NCI-H1694 treated with DMSO at 0.1 percent for 48 hours (cell line): ENCODE data around the gene MIPOL1.
"Not testable (repeated sequence)": the region's sequence is repeated elsewhere in the genome, so short reads cannot be mapped to it uniquely, and the experiment has no call there.

Experiments used
- DNase-seq: peaks from one replicate; lab custom pipeline; 2025; lab: John Stamatoyannopoulos, UW

MIPOL1 gene

DNA sequence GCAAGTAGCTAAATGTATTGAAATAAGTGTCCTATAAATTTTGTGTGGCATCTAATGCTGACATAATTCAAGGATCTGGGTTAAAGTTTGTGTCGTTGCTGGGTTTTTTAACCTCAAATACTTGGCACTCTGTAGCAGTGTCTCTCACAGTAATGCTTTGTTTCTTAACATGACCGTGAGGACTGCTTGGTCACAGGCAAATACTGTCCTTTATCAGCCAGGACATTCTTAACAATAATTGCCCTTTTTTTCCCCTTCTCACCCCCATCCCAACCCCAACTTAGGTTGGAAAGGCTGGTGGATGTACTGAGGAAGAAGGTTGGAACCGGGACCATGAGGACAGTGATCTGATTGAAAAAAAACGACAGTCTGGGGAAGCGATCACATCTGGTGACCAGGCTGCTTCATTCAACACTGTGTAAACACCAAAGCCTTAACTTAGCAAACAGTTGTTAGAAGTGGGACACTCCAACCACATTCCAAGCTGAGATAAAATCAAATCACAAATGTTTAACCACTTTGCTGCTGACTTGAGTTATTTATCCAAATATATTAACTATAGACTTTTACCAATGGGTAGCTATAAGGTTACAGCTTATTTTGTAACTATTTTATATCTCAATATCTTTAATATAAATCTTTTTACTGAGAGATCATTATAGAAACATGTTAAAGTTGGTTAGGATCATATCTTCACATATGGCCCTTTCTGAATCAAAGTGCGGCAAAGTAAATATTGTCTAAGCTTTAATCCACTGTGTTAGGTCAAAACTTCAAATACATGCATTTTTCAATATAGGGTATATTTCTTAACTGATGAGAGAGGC lies 349.1 kb downstream of the MIPOL1 start:
- peak; percentile 10 for DNase-seq

DNA sequence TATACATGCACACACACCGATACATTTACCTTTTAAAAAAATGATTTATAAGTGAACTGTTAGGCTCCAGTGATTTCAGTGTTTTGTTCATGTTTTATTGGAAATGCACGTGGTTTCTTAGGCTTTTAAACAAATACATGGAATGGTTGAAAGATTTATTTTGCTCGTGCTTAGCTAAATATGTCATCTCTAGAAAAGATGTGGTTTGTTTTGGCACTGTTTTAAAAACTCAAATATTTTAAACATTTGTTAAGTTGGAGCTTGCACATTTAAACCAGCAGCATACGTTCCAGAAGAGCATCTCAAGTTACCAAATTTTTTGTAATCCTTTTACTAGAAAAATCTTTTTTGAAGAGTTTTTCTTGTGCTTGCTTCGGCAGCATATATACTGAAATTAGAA lies 352.8 kb downstream of the MIPOL1 start:
- DNase-seq, result no peak

DNA sequence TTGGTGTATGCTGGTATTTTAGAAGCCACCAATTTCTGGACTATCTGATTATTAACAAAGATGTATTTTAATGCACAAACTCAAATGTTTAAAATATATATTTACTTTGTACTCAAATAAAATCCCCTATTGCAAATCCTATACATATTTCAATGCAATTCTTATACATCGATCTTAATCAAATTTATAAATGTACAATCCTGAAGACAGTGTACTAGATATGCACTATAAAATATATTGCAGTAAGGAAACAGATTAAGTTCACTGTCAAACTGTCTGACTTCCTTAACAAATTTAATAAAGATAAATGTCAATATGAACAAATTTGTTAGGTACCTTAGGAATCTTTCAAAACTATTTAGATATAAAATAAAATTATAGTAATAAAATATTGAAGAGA lies 353.4 kb downstream of the MIPOL1 start:
- no peak for DNase-seq

- DNase-seq, result no peak
Observed at GRCh38 chr14:37553935-37554550, 356.3 kb downstream of the MIPOL1 start.

DNA sequence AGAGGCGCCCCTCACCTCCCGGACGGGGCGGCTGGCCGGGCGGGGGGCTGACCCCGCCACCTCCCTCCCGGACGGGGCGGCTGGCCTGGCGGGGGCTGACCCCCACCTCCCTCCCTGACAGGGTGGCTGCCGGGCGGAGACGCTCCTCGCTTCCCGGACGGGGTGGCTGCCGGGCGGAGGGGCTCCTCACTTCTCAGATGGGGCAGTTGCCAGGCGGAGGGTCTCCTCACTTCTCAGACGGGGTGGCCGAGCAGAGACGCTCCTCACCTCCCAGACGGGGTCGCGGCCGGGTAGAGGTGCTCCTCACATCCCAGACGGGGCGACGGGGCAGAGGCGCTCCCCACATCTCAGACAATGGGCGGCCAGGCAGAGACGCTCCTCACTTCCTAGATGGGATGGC lies 357.9 kb downstream of the MIPOL1 start:
- DNase-seq, result not testable (repeated sequence)

- no peak for DNase-seq
Observed at GRCh38 chr14:37558740-37559139, 361.0 kb downstream of the MIPOL1 start.

DNA sequence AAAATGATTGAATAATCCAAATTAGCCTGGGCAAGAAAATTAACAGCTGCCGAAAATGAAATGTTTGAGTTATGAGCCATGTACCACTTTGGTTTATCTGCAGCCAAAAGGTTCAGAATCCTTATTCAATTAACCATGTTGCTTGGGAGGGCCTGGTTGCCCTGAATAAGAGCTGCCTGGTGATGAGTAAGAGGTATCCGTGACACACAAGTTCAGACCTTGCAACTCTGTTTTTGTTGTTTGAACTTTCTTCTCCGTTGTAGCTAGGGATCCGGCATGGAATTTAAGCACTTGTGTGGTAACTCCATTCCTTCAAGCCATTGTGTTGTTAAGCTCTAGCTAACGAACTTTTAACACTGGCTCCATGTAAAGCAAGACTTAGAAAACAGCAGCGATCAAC lies 361.6 kb downstream of the MIPOL1 start:
- no peak for DNase-seq

GRCh38 chr14:37563189-37563588 lies 365.5 kb downstream of the MIPOL1 start:
- DNase-seq, result no peak

GRCh38 chr14:37565550-37565949 lies 367.8 kb downstream of the MIPOL1 start:
- peak; percentile 40 for DNase-seq

- DNase-seq, result no peak
Observed at GRCh38 chr14:37566811-37567371, 369.2 kb downstream of the MIPOL1 start.

DNA sequence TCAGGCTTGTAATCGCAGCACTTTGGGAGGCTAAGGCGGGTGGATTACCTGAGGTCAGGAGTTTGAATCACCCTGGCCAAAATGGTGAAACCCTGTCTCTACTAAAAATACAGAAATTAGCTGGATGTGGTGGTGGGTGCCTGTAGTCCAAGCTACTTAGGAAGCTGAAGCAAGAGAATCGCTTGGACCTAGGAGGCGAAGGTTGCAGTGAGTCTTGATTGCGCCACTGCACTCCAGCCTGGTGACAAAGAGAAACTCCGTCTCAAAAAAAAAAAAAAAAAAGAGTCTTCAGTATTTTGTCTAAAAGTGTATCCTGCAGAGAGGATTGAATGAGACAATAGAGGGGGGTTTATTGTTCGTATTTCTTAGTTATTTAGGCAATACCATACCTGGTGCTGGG lies 372.0 kb downstream of the MIPOL1 start:
- no peak for DNase-seq

DNA sequence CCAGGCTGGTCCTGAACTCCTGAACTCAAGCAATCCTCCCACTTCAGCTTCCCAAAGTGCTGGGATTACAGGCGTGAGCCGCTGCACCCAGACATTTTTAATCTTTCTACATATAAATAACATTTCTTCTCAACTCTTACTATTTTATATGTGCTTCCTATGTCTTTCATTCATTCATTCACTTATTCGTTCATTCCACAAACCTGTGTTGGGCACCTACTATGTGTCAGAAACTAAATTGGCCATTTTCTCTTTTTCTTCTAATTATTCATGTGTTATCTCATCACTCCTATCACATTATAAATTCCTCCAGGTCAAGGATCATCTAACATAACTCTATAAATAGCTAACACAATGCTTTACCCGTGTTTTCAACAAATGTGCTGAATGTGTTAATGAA lies 373.7 kb downstream of the MIPOL1 start:
- no peak for DNase-seq

GRCh38 chr14:37573356-37573755 lies 375.6 kb downstream of the MIPOL1 start:
- no peak for DNase-seq

GRCh38 chr14:37579274-37579673 lies 381.5 kb downstream of the MIPOL1 start:
- DNase-seq, result no peak

GRCh38 chr14:37580146-37580545 lies 382.4 kb downstream of the MIPOL1 start:
- no peak for DNase-seq

GRCh38 chr14:37583358-37584210 lies 385.8 kb downstream of the MIPOL1 start:
- peak; percentile 9 for DNase-seq

DNA sequence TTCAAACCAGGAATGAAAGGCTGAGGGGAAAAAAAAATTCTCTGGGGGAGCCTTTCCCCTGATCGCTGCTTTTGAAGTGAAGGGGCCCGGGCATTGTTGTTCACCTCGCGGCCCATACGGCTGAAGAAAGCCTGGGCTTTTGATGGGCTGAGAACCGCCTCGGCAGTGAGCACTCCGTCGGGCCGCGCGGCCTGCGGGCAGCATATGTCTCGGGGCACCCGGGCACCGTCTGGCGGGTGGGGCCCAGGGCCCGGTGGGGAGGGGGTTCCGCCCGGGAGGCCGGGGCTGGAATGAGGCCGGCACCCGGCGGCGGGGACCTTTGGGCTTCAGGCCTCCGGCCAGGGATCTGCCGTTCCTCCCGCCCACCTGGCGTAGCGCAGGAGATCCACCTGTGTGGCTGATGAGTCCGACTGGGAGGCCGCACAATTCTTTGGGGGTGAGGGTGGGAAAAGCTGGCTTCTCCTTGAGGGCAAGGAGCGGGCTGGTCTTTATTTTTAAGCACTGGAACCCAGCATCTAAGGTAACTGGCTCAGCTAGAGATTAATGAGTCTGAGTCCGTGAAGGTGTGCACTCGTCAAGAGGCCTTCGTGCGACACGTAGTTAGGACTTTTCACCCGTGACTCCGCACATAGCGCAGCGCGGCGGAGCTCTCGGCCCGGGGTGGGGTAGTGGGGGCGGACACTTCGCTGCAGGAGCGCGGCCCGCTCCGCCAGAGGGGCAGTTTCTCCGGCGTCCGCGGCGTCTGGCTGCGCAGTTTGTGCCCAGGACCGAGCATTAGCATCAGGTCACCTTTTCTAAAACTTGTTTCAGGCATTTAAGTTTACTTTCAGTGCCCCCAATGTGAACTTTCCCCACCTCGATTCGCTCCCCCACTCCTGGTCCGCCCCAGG lies 386.7 kb downstream of the MIPOL1 start:
- no peak for DNase-seq

- no peak for DNase-seq
Observed at GRCh38 chr14:37585101-37585511, 387.4 kb downstream of the MIPOL1 start.

DNA sequence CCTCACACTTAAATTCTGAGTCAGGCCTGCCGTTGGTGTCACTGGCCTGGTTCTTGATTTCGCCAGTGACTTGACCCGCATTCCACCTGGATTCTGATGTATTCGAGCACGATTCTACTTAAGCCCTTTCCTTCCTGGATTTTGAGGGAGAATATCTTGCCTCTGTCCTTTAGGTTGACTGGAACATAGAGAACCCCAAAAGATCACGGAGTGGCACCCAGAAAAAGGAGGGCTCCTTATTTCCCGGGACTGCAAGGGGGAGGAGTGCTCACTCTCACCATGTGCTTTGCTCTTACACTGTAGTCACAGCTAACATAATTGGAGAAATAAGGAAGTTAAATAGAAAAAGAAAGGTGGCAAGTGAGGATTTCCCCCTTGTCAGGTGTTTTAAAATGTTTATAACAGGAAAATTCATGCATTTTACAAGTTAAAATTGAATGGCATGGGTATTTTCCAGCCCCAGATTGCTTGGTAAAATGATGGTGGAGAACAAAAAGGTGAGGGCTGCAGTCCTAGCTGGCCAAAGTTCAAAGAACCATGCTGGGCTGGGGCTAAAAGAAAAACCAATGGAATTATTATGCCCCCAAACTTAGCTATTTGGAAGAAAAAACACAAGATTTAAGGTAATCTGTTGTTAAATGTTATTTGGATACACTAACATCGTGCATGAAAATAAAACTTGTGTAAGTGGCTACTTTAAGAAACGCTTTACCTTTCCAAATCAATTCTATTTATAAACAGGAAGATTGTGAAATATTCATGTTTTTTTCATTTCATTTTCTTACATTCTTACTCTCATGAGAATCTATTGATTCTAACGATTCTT lies 388.4 kb downstream of the MIPOL1 start:
- DNase-seq, result no peak

DNA sequence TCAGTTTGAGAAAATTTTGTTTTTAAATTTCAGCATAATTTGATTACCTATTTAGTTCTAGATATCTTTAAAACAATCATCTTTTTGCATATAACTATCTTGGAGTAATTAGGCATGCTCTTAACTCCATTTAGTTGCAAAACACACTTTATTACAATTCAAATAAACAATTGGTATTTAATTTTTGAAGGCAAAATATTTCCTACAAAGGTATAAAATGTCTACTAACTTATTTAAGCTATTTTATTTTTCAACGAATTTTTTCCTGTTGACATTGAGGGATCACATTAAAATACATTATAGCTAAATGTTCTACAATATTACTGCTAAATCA lies 389.0 kb downstream of the MIPOL1 start:
- no peak for DNase-seq
